HepG2 (cell line): ENCODE measurements around the gene PLXNA1. TPM values are rescaled to one million over a fixed set of nuclear protein-coding genes. Genes with fewer than 3 reads are reported as not detected.

Experiments used
- ATAC-seq: fragments of 200-7000 bp; cut with Tn5 transposase; 3 replicates; pipeline ENCODE4 v1.9.1; 2020; ENCODE audit warnings: mild to moderate bottlenecking, moderate library complexity
- BruUV-seq: library from RNA; stranded (reverse); fragments of 400-500 nt; replicated peaks from 2 replicates; lab custom pipeline; 2021; lab: Mats Ljungman, UMichigan
- CTCF ChIA-PET: fragments of 300-600 bp; formaldehyde crosslinking; extraction: SDS; loops from one replicate; lab custom pipeline; 2021; ENCODE audit warnings: low total read pairs, inconsistent platforms, low intra/inter-chr PET ratio; lab: Yijun Ruan, JAX
- POLR2A ChIA-PET: fragments of 350-600 bp; sonication (Branson Sonifier 250); formaldehyde crosslinking; loops from one replicate; lab custom pipeline; 2020; ENCODE audit warnings: antibody characterized with exemption, inconsistent platforms; lab: Yijun Ruan, JAX
- DNase-seq: peaks from one replicate; pipeline ENCODE4 v3.0.0-alpha.2; 2015; ENCODE audit warnings: low spot score
- FAIRE-seq: peaks from 3 replicates; lab custom pipeline; 2011; peaks lifted over from hg19 to GRCh38; lab: Jason Lieb, UNC
- H2AFZ ChIP-seq: one replicate; pipeline ENCODE4 v1.6.1; 2011; ENCODE audit warnings: low read length, inconsistent platforms
- H3K27ac ChIP-seq: fragments of 300-600 bp; 3 replicates; pipeline ENCODE4 v1.8.0; 2011; ENCODE audit warnings: mixed run types, mild to moderate bottlenecking, mixed read lengths, low read length, inconsistent platforms; ENCODE audit not compliant: insufficient read depth; ENCODE audit errors: extremely low read length
- H3K27me3 ChIP-seq, 2 experiments: fragments of 200-600 bp in 1 of 2; 2 replicates in 1 of 2; 3 replicates in 1 of 2; pipeline versions ENCODE4 v1.6.0 to v1.8.0; 2011; ENCODE audit warnings: low read length in 2 of 2, mild to moderate bottlenecking in 2 of 2, moderate library complexity in 2 of 2, inconsistent platforms in 1 of 2; ENCODE audit not compliant: insufficient read depth in 2 of 2, control insufficient read depth in 1 of 2
- H3K36me3 ChIP-seq, 2 experiments: fragments of 200-600 bp in 1 of 2; replicated peaks in 1 of 2; 2 replicates in 1 of 2; 3 replicates in 1 of 2; pipeline versions ENCODE4 v1.5.1 to v1.8.0; 2011; ENCODE audit warnings: low read length in 2 of 2, inconsistent platforms in 1 of 2; ENCODE audit not compliant: insufficient read depth in 2 of 2, control insufficient read depth in 1 of 2
- H3K4me1 ChIP-seq: 2 replicates; pipeline ENCODE4 v1.5.1; 2012; ENCODE audit warnings: low read length, inconsistent platforms; ENCODE audit not compliant: insufficient read depth
- H3K4me2 ChIP-seq: 2 replicates; pipeline ENCODE4 v1.6.0; 2011; ENCODE audit warnings: low read depth, low read length, inconsistent platforms
- H3K4me3 ChIP-seq, 3 experiments: fragments of 200-600 bp in 1 of 3; sonication (generic), shearing (Covaris generic) in 1 of 3; replicated peaks in 1 of 3; 2 replicates each; pipeline ENCODE4 v1.5.1; 2011 to 2016; ENCODE audit warnings: low read length in 3 of 3, inconsistent platforms in 2 of 3, low read depth in 2 of 3, mild to moderate bottlenecking in 2 of 3, control low read depth in 1 of 3, mixed read lengths in 1 of 3; ENCODE audit not compliant: insufficient read depth in 1 of 3
- H3K79me2 ChIP-seq: one replicate; pipeline ENCODE4 v1.6.1; 2011; ENCODE audit warnings: low read length, inconsistent platforms; ENCODE audit not compliant: insufficient read depth
- H3K9ac ChIP-seq: 2 replicates; pipeline ENCODE4 v1.6.0; 2011; ENCODE audit warnings: mild to moderate bottlenecking, low read depth, low read length, inconsistent platforms; ENCODE audit not compliant: insufficient read depth
- H3K9me3 ChIP-seq: 2 replicates; pipeline ENCODE4 v1.5.1; 2012; ENCODE audit warnings: mild to moderate bottlenecking, low read length
- H4K20me1 ChIP-seq: 2 replicates; pipeline ENCODE4 v1.6.0; 2011; ENCODE audit warnings: inconsistent platforms, mild to moderate bottlenecking, low read length, moderate library complexity; ENCODE audit not compliant: insufficient read depth
- CBX2 ChIP-seq, 2 experiments: fragments of 200-600 bp in 1 of 2; sonication (generic); formaldehyde crosslinking in 1 of 2; IDR thresholded peaks; 2 replicates each; pipeline versions ENCODE4 v1.7.0 to v1.8.1; 2018 to 2022; ENCODE audit warnings: low read depth in 2 of 2, low read length in 1 of 2, mild to moderate bottlenecking in 1 of 2, missing genetic modification reagents in 1 of 2
- KIAA2018 ChIP-seq: sonication (generic); formaldehyde crosslinking; IDR thresholded peaks from 2 replicates; pipeline ENCODE4 v1.5.0; 2020; ENCODE audit warnings: mild to moderate bottlenecking, missing genetic modification reagents, borderline replicate concordance
- NFRKB ChIP-seq: fragments of 450-650 bp; IDR thresholded peaks from 2 replicates; pipeline ENCODE4 v1.6.1; 2017
- PHF21A ChIP-seq: sonication (generic); formaldehyde crosslinking; IDR thresholded peaks from 2 replicates; pipeline ENCODE4 v1.5.0; 2020; ENCODE audit warnings: mild to moderate bottlenecking, missing genetic modification reagents
- WGBS: methylation state at CpG from one replicate; pipeline ENCODE4 v1.1.6; 2017; ENCODE audit warnings: low lambda C conversion rate; 5-methylcytosine and 5-hydroxymethylcytosine counted together
- in situ Hi-C: cut with HindIII; loops from 2 replicates; pipeline ENCODE4 v1.10.0; 2017; ENCODE audit warnings: low pct_unique_long_range_greater_than_20kb; ENCODE audit not compliant: extremely low pct_ligation_motif_present
- intact Hi-C: fragments of 100-400 bp; cut with micrococcal nuclease; formaldehyde crosslinking; loops from one replicate; pipeline ENCODE4 v1.10.0; 2022; ENCODE audit not compliant: unreplicated experiment
- polyA plus RNA-seq, 8 experiments: library from polyadenylated mRNA; depleted of rRNA in 3 of 8; stranded (reverse) in 7 of 8; unstranded in 1 of 8; fragments of >200 nt; fragmentation: Illumina TruSeq in 4 of 8; extraction: Trizol in 4 of 8; gene quantifications; 2 replicates each; pipeline versions ENCODE4 v1.2.1 to v1.2.3, GENCODE V29; 2011 to 2016; ENCODE audit warnings: low read depth in 4 of 8, missing spikeins in 1 of 8, mixed read lengths in 1 of 8; ENCODE audit not compliant: insufficient read depth in 1 of 8
- total RNA-seq, 5 experiments: library from RNA; depleted of rRNA; stranded (reverse); fragments of >200 nt; fragmentation: Illumina TruSeq; extraction: Trizol; gene quantifications; 2 replicates each; pipeline ENCODE4 v1.2.3, GENCODE V29; 2016; ENCODE audit warnings: low read depth in 1 of 5

Gene PLXNA1
- total and polyA plus RNA-seq, 2 of the 13 experiments (the other 11 are each of a cell fraction or from before 2014, with no cell fraction given), result 16.6 to 18.2 TPM

- no peak for TF ChIP-seq NFRKB
- TF ChIP-seq KIAA2018 (CRISPR knock-in tag), result no peak
- no peak for TF ChIP-seq CBX2 (IDR thresholded peaks at IDR 0.05; ENCODE audit: low read depth, low read length)
- no peak for TF ChIP-seq CBX2 (CRISPR knock-in tag; IDR thresholded peaks at IDR 0.05; ENCODE audit: low read depth)
- TF ChIP-seq PHF21A (CRISPR knock-in tag), result no peak
- no TSS peak for BruUV-seq
- no CpG with 5 or more reads among the region's 21 CpGs for WGBS
- ATAC-seq (no peak), DNase-seq (no peak), FAIRE-seq (no peak)
- Histone ChIP-seq H3K9me3 (no peaks in the 10 kb centered on the region), H4K20me1 (no peaks in the 10 kb centered on the region), H3K36me3 (peaks cover 16 to 17% of the 10 kb centered on the region in 2 experiments; a peak in 4 of 5 replicates), H3K27ac (no peak overlapping the region), H3K9ac (no peak overlapping the region), H3K4me1 (no peaks in the 10 kb centered on the region), H3K4me3 (no peak overlapping the region), H3K4me2 (no peak overlapping the region), H2AFZ (no peak overlapping the region), H3K27me3 (no peaks in the 10 kb centered on the region), H3K79me2 (no peaks in the 10 kb centered on the region)
- in situ Hi-C loops (no loop called here), intact Hi-C loops (no loop called here)
- CTCF ChIA-PET, result no interaction called here
- POLR2A ChIA-PET, result no interaction called here
Observed at GRCh38 chr3:127032296-127032990, 49.5 kb downstream of the PLXNA1 start.

Other genes starting within 250 kb of the PLXNA1 start
- not detected in 2 replicates for gene PRR23E, start 210.0 kb downstream of the PLXNA1 start, total RNA-seq (2016; rRNA removed; fragmentation: Illumina TruSeq; extraction: Trizol)
- gene PRR23E, start 210.0 kb downstream of the PLXNA1 start, polyA plus RNA-seq (2011; rRNA removed), result not detected in 2 replicates